HG03097 (cell line): ENCODE results near the gene KLHL3.

ENCODE experiments used
- ATAC-seq: cut with Tn5 transposase; IDR thresholded peaks from one replicate; pipeline ENCODE4 v1.9.1; 2021; ENCODE audit not compliant: unreplicated experiment, low FRiP score

KLHL3 gene

GRCh38 chr5:137616046-137616445 is 119.8 kb downstream of the KLHL3 start:
- no peak for ATAC-seq

GRCh38 chr5:137615171-137615775 is 120.6 kb downstream of the KLHL3 start:
- no peak for ATAC-seq

- no peak for ATAC-seq
Measured at GRCh38 chr5:137613554-137614265, 122.2 kb downstream of the KLHL3 start.

GRCh38 chr5:137612576-137612975 is 123.3 kb downstream of the KLHL3 start:
- no peak for ATAC-seq

- ATAC-seq, result no peak
Measured at GRCh38 chr5:137611794-137612435, 124.0 kb downstream of the KLHL3 start.

- ATAC-seq, result no peak
Measured at GRCh38 chr5:137611011-137611580, 124.8 kb downstream of the KLHL3 start.

GRCh38 chr5:137610598-137610997 is 125.3 kb downstream of the KLHL3 start:
- ATAC-seq, result no peak

- ATAC-seq, result no peak
Measured at GRCh38 chr5:137609127-137609526, 126.8 kb downstream of the KLHL3 start.

GRCh38 chr5:137607771-137608170 is 128.1 kb downstream of the KLHL3 start:
- ATAC-seq, result no peak

- no peak for ATAC-seq
Measured at GRCh38 chr5:137606401-137606800, 129.5 kb downstream of the KLHL3 start.

GRCh38 chr5:137605411-137605810 is 130.5 kb downstream of the KLHL3 start:
- no peak for ATAC-seq

- ATAC-seq, result no peak
Measured at GRCh38 chr5:137604348-137605095, 131.4 kb downstream of the KLHL3 start.

GRCh38 chr5:137603891-137604290 is 132.0 kb downstream of the KLHL3 start:
- no peak for ATAC-seq

GRCh38 chr5:137603356-137603755 is 132.5 kb downstream of the KLHL3 start:
- ATAC-seq, result no peak

- no peak for ATAC-seq
Measured at GRCh38 chr5:137602721-137603273, 133.1 kb downstream of the KLHL3 start.

GRCh38 chr5:137600721-137601360 is 135.0 kb downstream of the KLHL3 start:
- ATAC-seq, result no peak

- ATAC-seq, result no peak
Measured at GRCh38 chr5:137599457-137599856, 136.4 kb downstream of the KLHL3 start.

GRCh38 chr5:137598399-137598798 is 137.5 kb downstream of the KLHL3 start:
- no peak for ATAC-seq

GRCh38 chr5:137596941-137597340 is 138.9 kb downstream of the KLHL3 start:
- no peak for ATAC-seq
